Adrenal gland (tissue), 5 donors: ENCODE data around the gene KCNN2.

Experiments
- POLR2A ChIP-seq, 2 donors: fragments of 450-650 bp; IDR thresholded peaks; one replicate each; pipeline ENCODE4 v1.6.1; 2017; ENCODE audit warnings: antibody characterized with exemption in 2 of 2, mild to moderate bottlenecking in 2 of 2, moderate library complexity in 1 of 2
- TF ChIP-seq, protein P1 (sequence below), 6 experiments: fragments of 450-650 bp in 4 of 6; fragments of 200-600 bp in 2 of 6; sonication (generic) in 1 of 6; IDR thresholded peaks; 1 replicate in 5 of 6; 2 replicates in 1 of 6; pipeline versions ENCODE4 v1.5.1 to v1.8.0; 2016 to 2021; ENCODE audit warnings: antibody characterized with exemption in 6 of 6, mild to moderate bottlenecking in 2 of 6, moderate library complexity in 1 of 6
- donor health status: DM: no; HTN: no; CAD: no.

DNA sequence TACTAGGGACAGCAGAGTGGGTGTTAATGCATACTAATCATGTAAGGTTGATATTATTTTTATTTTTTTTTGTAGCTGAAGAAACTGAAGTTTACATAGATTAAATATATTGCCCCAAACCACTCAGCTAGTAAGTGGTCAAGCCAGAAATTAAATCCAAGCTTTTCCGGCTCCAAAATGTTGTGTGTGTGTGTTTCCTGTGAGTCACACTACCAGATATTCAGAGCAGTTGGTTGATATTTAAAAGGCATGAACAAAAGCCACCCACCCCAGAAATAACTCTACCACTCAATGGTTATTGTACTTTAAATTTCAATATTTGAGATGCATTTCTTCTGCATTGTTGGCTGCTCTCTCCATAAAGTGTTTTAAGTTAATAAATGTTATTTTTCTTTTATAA is 29.5 kb downstream of the KCNN2 start:
- TF ChIP-seq, protein P1, sequence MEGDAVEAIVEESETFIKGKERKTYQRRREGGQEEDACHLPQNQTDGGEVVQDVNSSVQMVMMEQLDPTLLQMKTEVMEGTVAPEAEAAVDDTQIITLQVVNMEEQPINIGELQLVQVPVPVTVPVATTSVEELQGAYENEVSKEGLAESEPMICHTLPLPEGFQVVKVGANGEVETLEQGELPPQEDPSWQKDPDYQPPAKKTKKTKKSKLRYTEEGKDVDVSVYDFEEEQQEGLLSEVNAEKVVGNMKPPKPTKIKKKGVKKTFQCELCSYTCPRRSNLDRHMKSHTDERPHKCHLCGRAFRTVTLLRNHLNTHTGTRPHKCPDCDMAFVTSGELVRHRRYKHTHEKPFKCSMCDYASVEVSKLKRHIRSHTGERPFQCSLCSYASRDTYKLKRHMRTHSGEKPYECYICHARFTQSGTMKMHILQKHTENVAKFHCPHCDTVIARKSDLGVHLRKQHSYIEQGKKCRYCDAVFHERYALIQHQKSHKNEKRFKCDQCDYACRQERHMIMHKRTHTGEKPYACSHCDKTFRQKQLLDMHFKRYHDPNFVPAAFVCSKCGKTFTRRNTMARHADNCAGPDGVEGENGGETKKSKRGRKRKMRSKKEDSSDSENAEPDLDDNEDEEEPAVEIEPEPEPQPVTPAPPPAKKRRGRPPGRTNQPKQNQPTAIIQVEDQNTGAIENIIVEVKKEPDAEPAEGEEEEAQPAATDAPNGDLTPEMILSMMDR (IDR thresholded peaks at IDR 0.05) = no peak
- no peak for TF ChIP-seq POLR2A (IDR thresholded peaks at IDR 0.05)
